Hepatocyte (in vitro differentiated cells): ENCODE results near the gene PUS7. TPM values are rescaled to one million over a fixed set of nuclear protein-coding genes. Genes with fewer than 3 reads are reported as not detected.

Experiments used
- DNase-seq: peaks from one replicate; pipeline ENCODE4 v3.0.0-alpha.2; 2016; ENCODE audit warnings: low spot score
- H2AFZ ChIP-seq: fragments of 200-600 bp; sonication (generic); 2 replicates; pipeline ENCODE4 v1.6.0; 2016; ENCODE audit warnings: antibody characterized with exemption, mild to moderate bottlenecking
- H3K27ac ChIP-seq: fragments of 200-600 bp; sonication (generic); 2 replicates; pipeline ENCODE4 v1.5.1; 2016; ENCODE audit warnings: mild to moderate bottlenecking
- H3K27me3 ChIP-seq: fragments of 200-600 bp; sonication (generic); 2 replicates; pipeline ENCODE4 v1.6.1; 2016
- H3K36me3 ChIP-seq: fragments of 200-600 bp; sonication (generic); replicated peaks from 2 replicates; pipeline ENCODE4 v1.5.1; 2016; ENCODE audit warnings: low read depth; ENCODE audit not compliant: insufficient read depth
- H3K4me1 ChIP-seq: fragments of 200-600 bp; sonication (generic); 2 replicates; pipeline ENCODE4 v1.5.1; 2016; ENCODE audit warnings: mild to moderate bottlenecking, moderate library complexity; ENCODE audit not compliant: insufficient read depth
- H3K4me2 ChIP-seq: fragments of 200-600 bp; sonication (generic); 2 replicates; pipeline ENCODE4 v1.6.0; 2016
- H3K4me3 ChIP-seq: fragments of 200-600 bp; sonication (generic); 2 replicates; pipeline ENCODE4 v1.5.1; 2016; ENCODE audit warnings: mild to moderate bottlenecking
- H3K79me2 ChIP-seq: fragments of 200-600 bp; sonication (generic); 2 replicates; pipeline ENCODE4 v1.6.0; 2017; ENCODE audit warnings: mild to moderate bottlenecking
- H3K9me2 ChIP-seq: fragments of 200-600 bp; sonication (generic); replicated peaks from 2 replicates; pipeline ENCODE4 v1.6.0; 2017; ENCODE audit warnings: mild to moderate bottlenecking; ENCODE audit not compliant: insufficient read depth
- H3K9me3 ChIP-seq: fragments of 200-600 bp; sonication (generic); 2 replicates; pipeline ENCODE4 v1.5.1; 2016; ENCODE audit warnings: low read depth, mild to moderate bottlenecking
- H4K20me1 ChIP-seq: fragments of 200-600 bp; sonication (generic); 2 replicates; pipeline ENCODE4 v1.6.0; 2016; ENCODE audit warnings: mild to moderate bottlenecking; ENCODE audit not compliant: insufficient read depth, poor library complexity, severe bottlenecking
- EZH2 ChIP-seq: fragments of 200-600 bp; sonication (generic); IDR thresholded peaks from 2 replicates; pipeline ENCODE4 v1.6.1; 2016; ENCODE audit warnings: antibody characterized with exemption, mild to moderate bottlenecking, borderline replicate concordance
- EZH2phosphoT487 ChIP-seq: fragments of 200-600 bp; sonication (generic); IDR thresholded peaks from one replicate; pipeline ENCODE4 v1.6.1; 2018; ENCODE audit warnings: antibody characterized with exemption, mild to moderate bottlenecking, low read depth, moderate library complexity; ENCODE audit not compliant: unreplicated experiment, severe bottlenecking
- WGBS: methylation state at CpG from one replicate; pipeline ENCODE4 v1.1.6; 2016; ENCODE audit warnings: low lambda C conversion rate; ENCODE audit errors: missing lambda C conversion rate; 5-methylcytosine and 5-hydroxymethylcytosine counted together
- polyA plus RNA-seq: library from polyadenylated mRNA; unstranded; fragments of >200 nt; fragmentation: Nextera tagmentation; extraction: Ambion mirVana; gene quantifications from 2 replicates; pipeline ENCODE4 v1.2.1, GENCODE V29; 2016
- total RNA-seq: library from RNA; depleted of rRNA; stranded (reverse); fragments of >200 nt; gene quantifications from 2 replicates; pipeline ENCODE4 v1.2.3, GENCODE V29; 2014
- TF ChIP-seq, protein P1 (sequence below): fragments of 200-600 bp; sonication (generic); IDR thresholded peaks from 2 replicates; pipeline ENCODE4 v1.5.1; 2016; ENCODE audit warnings: antibody characterized with exemption, mild to moderate bottlenecking; ENCODE audit not compliant: poor library complexity

Gene PUS7
- total and polyA plus RNA-seq, 2 experiments from 2014 or later = 4.3 to 12.6 TPM

- Histone ChIP-seq H2AFZ (no peak overlapping the region), H3K36me3 (no peaks in the 10 kb centered on the region), H3K4me1 (no peaks in the 10 kb centered on the region), H3K27me3 (no peaks in the 10 kb centered on the region), H3K9me2 (no peaks in the 10 kb centered on the region), H4K20me1 (no peaks in the 10 kb centered on the region), H3K9me3 (no peaks in the 10 kb centered on the region), H3K4me3 (no peak overlapping the region), H3K79me2 (peaks cover 69% of the 10 kb centered on the region), H3K27ac (no peak overlapping the region), H3K4me2 (no peak overlapping the region)
- DNase-seq = no peak
- 97% methylated on average over 4 of the region's 4 CpGs for WGBS
- TF ChIP-seq EZH2phosphoT487 = no peak
- TF ChIP-seq, protein P1, sequence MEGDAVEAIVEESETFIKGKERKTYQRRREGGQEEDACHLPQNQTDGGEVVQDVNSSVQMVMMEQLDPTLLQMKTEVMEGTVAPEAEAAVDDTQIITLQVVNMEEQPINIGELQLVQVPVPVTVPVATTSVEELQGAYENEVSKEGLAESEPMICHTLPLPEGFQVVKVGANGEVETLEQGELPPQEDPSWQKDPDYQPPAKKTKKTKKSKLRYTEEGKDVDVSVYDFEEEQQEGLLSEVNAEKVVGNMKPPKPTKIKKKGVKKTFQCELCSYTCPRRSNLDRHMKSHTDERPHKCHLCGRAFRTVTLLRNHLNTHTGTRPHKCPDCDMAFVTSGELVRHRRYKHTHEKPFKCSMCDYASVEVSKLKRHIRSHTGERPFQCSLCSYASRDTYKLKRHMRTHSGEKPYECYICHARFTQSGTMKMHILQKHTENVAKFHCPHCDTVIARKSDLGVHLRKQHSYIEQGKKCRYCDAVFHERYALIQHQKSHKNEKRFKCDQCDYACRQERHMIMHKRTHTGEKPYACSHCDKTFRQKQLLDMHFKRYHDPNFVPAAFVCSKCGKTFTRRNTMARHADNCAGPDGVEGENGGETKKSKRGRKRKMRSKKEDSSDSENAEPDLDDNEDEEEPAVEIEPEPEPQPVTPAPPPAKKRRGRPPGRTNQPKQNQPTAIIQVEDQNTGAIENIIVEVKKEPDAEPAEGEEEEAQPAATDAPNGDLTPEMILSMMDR = no peak
- no peak for TF ChIP-seq EZH2
Measured at GRCh38 chr7:105512926-105513526, 9.0 kb downstream of the PUS7 start.

GRCh38 chr7:105512415-105512814, 9.7 kb downstream of the PUS7 start:
- H3K27ac ChIP-seq = no peak overlapping the region

GRCh38 chr7:105502173-105502572, 19.9 kb downstream of the PUS7 start:
- no peak overlapping the region for H3K4me3 ChIP-seq
- no peak overlapping the region for H3K4me2 ChIP-seq
- no peaks in the 10 kb centered on the region for H3K79me2 ChIP-seq
- H3K27ac ChIP-seq = no peak overlapping the region
- H3K27me3 ChIP-seq = no peaks in the 10 kb centered on the region
- no peaks in the 10 kb centered on the region for H4K20me1 ChIP-seq
- WGBS = 97% methylated on average over 9 of the region's 9 CpGs
- no peaks in the 10 kb centered on the region for H3K9me2 ChIP-seq
- no peaks in the 10 kb centered on the region for H3K9me3 ChIP-seq
- no peak overlapping the region for H2AFZ ChIP-seq
- no peak for TF ChIP-seq EZH2
- TF ChIP-seq, protein P1 = no peak
- H3K4me1 ChIP-seq = no peaks in the 10 kb centered on the region
- no peaks in the 10 kb centered on the region for H3K36me3 ChIP-seq
- DNase-seq = no peak

More at GRCh38 chr7:105512415-105512814, 9.7 kb downstream of the PUS7 start:
- no peak overlapping the region for H2AFZ ChIP-seq
- 91% methylated on average over 4 of the region's 4 CpGs for WGBS
- H3K4me2 ChIP-seq = no peak overlapping the region
- H3K36me3 ChIP-seq = no peaks in the 10 kb centered on the region
- TF ChIP-seq, protein P1 = no peak
- no peak for TF ChIP-seq EZH2phosphoT487
- TF ChIP-seq EZH2 = no peak
- H3K27me3 ChIP-seq = no peaks in the 10 kb centered on the region
- no peaks in the 10 kb centered on the region for H3K4me1 ChIP-seq
- peaks cover 63% of the 10 kb centered on the region for H3K79me2 ChIP-seq
- no peak overlapping the region for H3K4me3 ChIP-seq
- no peaks in the 10 kb centered on the region for H3K9me3 ChIP-seq
- no peak for DNase-seq
- H4K20me1 ChIP-seq = no peaks in the 10 kb centered on the region
- no peaks in the 10 kb centered on the region for H3K9me2 ChIP-seq

DNA sequence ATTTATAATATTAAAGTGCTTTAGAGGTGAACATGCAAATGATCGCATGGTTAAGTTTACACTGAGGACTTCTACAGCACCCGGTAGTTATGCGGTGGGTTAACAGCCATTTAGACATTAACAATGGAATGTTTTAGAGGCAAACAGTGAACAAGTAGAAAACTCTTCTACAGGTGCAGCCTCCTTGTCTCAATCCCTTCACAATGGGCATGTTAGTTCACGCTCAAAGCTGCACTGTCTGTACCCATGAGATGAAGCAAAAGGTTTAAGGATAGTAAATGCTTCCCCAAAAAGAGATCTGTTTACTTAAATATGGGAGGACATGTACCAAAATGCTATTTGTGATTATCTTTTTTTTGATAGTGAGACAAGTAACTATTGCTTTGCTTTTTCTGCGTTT, 25.1 kb downstream of the PUS7 start:
- H3K27ac ChIP-seq = no peak overlapping the region
- H3K36me3 ChIP-seq = no peaks in the 10 kb centered on the region
- no peak overlapping the region for H2AFZ ChIP-seq
- no peaks in the 10 kb centered on the region for H3K4me1 ChIP-seq
- peak overlapping the region; percentile 52 for H3K4me2 ChIP-seq
- 75% methylated on average over 5 of the region's 5 CpGs for WGBS
- no peaks in the 10 kb centered on the region for H3K9me3 ChIP-seq
- no peaks in the 10 kb centered on the region for H3K9me2 ChIP-seq
- H3K79me2 ChIP-seq = no peaks in the 10 kb centered on the region
- H3K4me3 ChIP-seq = no peak overlapping the region
- no peak for DNase-seq
- H3K27me3 ChIP-seq = no peaks in the 10 kb centered on the region
- TF ChIP-seq EZH2 = no peak
- TF ChIP-seq, protein P1 = no peak
- TF ChIP-seq EZH2phosphoT487 = no peak
- H4K20me1 ChIP-seq = no peaks in the 10 kb centered on the region
